Upper lobe of left lung (tissue), 4 donors: ENCODE data around the gene ADGRV1.

Experiments
- POLR2AphosphoS5 ChIP-seq, 2 donors: sonication (generic); formaldehyde crosslinking; IDR thresholded peaks; one replicate each; pipeline ENCODE4 v1.5.1; 2017; ENCODE audit warnings: antibody characterized with exemption in 2 of 2
- TF ChIP-seq, protein P1 (sequence below), 6 experiments: fragments of 450-650 bp in 4 of 6; fragments of 200-600 bp in 2 of 6; sonication (generic) in 2 of 6; IDR thresholded peaks; one replicate each; pipeline ENCODE4 v1.5.1; 2016 to 2019; ENCODE audit warnings: antibody characterized with exemption in 6 of 6

DNA sequence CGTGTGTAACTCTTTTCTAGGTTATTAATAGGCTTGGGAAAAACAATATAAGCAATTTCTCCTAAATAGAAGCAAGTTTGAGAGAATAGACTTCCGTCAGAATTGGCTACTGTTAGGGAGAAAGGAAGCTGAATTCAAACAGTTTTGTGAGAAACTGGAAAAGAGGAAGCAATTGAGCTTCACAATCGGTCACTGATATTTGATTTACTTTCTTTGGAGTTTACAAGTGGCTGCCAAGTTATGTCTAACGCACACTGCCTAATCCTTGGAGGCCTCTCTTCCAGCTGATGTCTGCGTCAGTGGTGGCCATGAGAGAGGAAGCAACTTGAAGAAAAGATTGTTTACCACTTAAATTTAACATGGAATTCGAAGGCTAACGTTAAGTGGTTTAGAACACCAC is 319.5 kb downstream of the ADGRV1 start:
- TF ChIP-seq POLR2AphosphoS5 (IDR thresholded peaks at IDR 0.05), result no peak
- TF ChIP-seq, protein P1, sequence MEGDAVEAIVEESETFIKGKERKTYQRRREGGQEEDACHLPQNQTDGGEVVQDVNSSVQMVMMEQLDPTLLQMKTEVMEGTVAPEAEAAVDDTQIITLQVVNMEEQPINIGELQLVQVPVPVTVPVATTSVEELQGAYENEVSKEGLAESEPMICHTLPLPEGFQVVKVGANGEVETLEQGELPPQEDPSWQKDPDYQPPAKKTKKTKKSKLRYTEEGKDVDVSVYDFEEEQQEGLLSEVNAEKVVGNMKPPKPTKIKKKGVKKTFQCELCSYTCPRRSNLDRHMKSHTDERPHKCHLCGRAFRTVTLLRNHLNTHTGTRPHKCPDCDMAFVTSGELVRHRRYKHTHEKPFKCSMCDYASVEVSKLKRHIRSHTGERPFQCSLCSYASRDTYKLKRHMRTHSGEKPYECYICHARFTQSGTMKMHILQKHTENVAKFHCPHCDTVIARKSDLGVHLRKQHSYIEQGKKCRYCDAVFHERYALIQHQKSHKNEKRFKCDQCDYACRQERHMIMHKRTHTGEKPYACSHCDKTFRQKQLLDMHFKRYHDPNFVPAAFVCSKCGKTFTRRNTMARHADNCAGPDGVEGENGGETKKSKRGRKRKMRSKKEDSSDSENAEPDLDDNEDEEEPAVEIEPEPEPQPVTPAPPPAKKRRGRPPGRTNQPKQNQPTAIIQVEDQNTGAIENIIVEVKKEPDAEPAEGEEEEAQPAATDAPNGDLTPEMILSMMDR (IDR thresholded peaks at IDR 0.05), result no peak
